Fibroblast of lung (primary cell): ENCODE measurements around the gene CTBP2.

Experiments used
- EZH2 ChIP-seq: IDR thresholded peaks from 2 replicates; pipeline ENCODE4 v1.5.1; 2012; ENCODE audit warnings: low read length, control low read depth, mild to moderate bottlenecking; ENCODE audit errors: missing control alignments
- TF ChIP-seq, protein P1 (sequence below), 2 donors: IDR thresholded peaks in 1 of 2; conservative IDR thresholded peaks in 1 of 2; 1 replicate in 1 of 2; 2 replicates in 1 of 2; pipeline ENCODE4 v1.5.1; 2011 to 2012; ENCODE audit warnings: low read length in 2 of 2, control low read depth in 1 of 2, inconsistent platforms in 1 of 2, low read depth in 1 of 2, mild to moderate bottlenecking in 1 of 2

DNA sequence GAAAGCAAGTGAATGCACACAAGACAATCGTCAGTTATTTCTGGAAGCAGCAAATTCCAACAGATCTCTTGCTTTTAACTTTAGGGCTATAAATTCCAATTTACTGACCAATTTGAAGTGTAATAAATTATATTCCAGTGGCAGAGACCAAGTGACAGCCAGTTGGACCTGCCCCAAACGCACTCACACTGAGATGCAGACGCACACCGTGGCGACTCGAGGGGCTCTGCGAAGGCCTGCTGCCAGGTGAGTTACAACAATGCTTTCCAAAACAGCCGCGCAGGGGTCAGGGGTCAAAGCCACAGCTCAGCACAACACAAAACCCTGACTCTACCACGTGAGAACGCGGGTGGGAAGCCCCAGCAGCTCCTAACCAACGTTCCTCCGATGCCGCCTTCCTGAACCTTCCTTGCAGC lies 121.0 kb downstream of the CTBP2 start:
- TF ChIP-seq, protein P1, sequence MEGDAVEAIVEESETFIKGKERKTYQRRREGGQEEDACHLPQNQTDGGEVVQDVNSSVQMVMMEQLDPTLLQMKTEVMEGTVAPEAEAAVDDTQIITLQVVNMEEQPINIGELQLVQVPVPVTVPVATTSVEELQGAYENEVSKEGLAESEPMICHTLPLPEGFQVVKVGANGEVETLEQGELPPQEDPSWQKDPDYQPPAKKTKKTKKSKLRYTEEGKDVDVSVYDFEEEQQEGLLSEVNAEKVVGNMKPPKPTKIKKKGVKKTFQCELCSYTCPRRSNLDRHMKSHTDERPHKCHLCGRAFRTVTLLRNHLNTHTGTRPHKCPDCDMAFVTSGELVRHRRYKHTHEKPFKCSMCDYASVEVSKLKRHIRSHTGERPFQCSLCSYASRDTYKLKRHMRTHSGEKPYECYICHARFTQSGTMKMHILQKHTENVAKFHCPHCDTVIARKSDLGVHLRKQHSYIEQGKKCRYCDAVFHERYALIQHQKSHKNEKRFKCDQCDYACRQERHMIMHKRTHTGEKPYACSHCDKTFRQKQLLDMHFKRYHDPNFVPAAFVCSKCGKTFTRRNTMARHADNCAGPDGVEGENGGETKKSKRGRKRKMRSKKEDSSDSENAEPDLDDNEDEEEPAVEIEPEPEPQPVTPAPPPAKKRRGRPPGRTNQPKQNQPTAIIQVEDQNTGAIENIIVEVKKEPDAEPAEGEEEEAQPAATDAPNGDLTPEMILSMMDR (conservative IDR thresholded peaks at IDR 0.05 in 1 of 2, IDR thresholded peaks at IDR 0.05 in 1 of 2; ENCODE audit: low read depth in 1 of 2, low read length in 2 of 2) = no peak
- no peak for TF ChIP-seq EZH2
